ENCODE measurements around the gene TNFSF11. TPM values are rescaled to one million over a fixed set of nuclear protein-coding genes. Genes with fewer than 3 reads are reported as not detected.

Gene TNFSF11
- total RNA-seq, 1 donor from 2014 or later: 0.21 TPM

GRCh38 chr13:42548731-42549551 is 25.0 kb upstream of the TNFSF11 start:
- H3K27ac Mint-ChIP-seq (ENCODE audit: unreplicated experiment): no peak overlapping the region
- H3K4me1 Mint-ChIP-seq (ENCODE audit: unreplicated experiment): peaks cover 16% of the 10 kb centered on the region
- TF ChIP-seq, protein P1, sequence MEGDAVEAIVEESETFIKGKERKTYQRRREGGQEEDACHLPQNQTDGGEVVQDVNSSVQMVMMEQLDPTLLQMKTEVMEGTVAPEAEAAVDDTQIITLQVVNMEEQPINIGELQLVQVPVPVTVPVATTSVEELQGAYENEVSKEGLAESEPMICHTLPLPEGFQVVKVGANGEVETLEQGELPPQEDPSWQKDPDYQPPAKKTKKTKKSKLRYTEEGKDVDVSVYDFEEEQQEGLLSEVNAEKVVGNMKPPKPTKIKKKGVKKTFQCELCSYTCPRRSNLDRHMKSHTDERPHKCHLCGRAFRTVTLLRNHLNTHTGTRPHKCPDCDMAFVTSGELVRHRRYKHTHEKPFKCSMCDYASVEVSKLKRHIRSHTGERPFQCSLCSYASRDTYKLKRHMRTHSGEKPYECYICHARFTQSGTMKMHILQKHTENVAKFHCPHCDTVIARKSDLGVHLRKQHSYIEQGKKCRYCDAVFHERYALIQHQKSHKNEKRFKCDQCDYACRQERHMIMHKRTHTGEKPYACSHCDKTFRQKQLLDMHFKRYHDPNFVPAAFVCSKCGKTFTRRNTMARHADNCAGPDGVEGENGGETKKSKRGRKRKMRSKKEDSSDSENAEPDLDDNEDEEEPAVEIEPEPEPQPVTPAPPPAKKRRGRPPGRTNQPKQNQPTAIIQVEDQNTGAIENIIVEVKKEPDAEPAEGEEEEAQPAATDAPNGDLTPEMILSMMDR (IDR thresholded peaks at IDR 0.05; ENCODE audit: unreplicated experiment): no peak
- no peak overlapping the region for H3K4me3 Mint-ChIP-seq (ENCODE audit: unreplicated experiment)
- DNase-seq (ENCODE audit: low spot score): no peak
- H3K36me3 Mint-ChIP-seq (ENCODE audit: low read depth, unreplicated experiment): no peaks in the 10 kb centered on the region
- H3K27me3 Mint-ChIP-seq (ENCODE audit: unreplicated experiment): no peaks in the 10 kb centered on the region
- no peaks in the 10 kb centered on the region for H3K9me3 Mint-ChIP-seq (ENCODE audit: unreplicated experiment)

DNA sequence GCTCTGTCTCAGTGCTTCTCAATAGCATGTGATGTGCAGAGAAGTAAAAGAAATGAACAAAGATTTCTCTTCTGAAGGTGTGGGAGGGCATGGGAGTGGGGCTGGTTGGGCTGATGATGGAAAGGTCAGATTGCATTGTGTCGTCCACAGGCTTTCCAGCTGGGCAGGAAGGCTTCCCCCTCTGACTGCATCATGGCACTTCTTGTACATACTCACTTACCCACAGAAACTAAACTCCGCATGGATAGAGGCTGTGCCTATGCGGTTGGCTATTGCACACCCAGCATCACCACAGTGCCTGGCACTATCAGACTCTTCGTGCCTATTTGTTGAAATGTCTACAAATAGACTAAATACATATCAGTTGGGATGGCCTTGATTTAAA is 24.4 kb upstream of the TNFSF11 start:
- peaks cover 16% of the 10 kb centered on the region for H3K4me1 Mint-ChIP-seq (ENCODE audit: unreplicated experiment)
- H3K9me3 Mint-ChIP-seq (ENCODE audit: unreplicated experiment): no peaks in the 10 kb centered on the region
- no peak overlapping the region for H3K4me3 Mint-ChIP-seq (ENCODE audit: unreplicated experiment)
- no peaks in the 10 kb centered on the region for H3K27me3 Mint-ChIP-seq (ENCODE audit: unreplicated experiment)
- DNase-seq (ENCODE audit: low spot score): no peak
- TF ChIP-seq, protein P1 (IDR thresholded peaks at IDR 0.05; ENCODE audit: unreplicated experiment): no peak
- no peak overlapping the region for H3K27ac Mint-ChIP-seq (ENCODE audit: unreplicated experiment)
- no peaks in the 10 kb centered on the region for H3K36me3 Mint-ChIP-seq (ENCODE audit: low read depth, unreplicated experiment)

DNA sequence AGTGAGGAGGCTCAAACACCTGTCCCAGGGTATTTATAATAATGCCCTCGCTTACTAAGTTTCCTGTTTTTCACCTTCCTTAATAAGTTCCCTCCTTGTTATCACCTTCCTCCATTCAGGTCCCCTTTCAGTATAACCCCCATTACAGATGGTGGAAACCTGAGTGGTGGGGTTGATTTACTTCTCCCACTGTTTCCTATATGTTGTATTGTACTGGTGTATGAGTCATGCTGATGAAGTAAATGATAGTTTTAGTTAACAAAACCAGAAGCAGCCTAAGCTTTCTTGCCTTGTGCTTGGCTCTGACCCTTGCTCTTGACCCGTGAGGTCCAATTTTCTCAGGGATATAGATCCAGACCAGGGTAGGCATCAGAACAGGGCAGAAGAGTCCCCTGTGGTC is 22.3 kb upstream of the TNFSF11 start:
- no peak for DNase-seq (ENCODE audit: low spot score)
- Mint-ChIP-seq H3K9me3 (ENCODE audit: unreplicated experiment) (no peaks in the 10 kb centered on the region), H3K27me3 (ENCODE audit: unreplicated experiment) (no peaks in the 10 kb centered on the region), H3K36me3 (ENCODE audit: low read depth, unreplicated experiment) (no peaks in the 10 kb centered on the region), H3K4me1 (ENCODE audit: unreplicated experiment) (peaks cover 12% of the 10 kb centered on the region), H3K4me3 (ENCODE audit: unreplicated experiment) (no peak overlapping the region), H3K27ac (ENCODE audit: unreplicated experiment) (no peak overlapping the region)
- TF ChIP-seq, protein P1 (IDR thresholded peaks at IDR 0.05; ENCODE audit: unreplicated experiment): no peak

DNA sequence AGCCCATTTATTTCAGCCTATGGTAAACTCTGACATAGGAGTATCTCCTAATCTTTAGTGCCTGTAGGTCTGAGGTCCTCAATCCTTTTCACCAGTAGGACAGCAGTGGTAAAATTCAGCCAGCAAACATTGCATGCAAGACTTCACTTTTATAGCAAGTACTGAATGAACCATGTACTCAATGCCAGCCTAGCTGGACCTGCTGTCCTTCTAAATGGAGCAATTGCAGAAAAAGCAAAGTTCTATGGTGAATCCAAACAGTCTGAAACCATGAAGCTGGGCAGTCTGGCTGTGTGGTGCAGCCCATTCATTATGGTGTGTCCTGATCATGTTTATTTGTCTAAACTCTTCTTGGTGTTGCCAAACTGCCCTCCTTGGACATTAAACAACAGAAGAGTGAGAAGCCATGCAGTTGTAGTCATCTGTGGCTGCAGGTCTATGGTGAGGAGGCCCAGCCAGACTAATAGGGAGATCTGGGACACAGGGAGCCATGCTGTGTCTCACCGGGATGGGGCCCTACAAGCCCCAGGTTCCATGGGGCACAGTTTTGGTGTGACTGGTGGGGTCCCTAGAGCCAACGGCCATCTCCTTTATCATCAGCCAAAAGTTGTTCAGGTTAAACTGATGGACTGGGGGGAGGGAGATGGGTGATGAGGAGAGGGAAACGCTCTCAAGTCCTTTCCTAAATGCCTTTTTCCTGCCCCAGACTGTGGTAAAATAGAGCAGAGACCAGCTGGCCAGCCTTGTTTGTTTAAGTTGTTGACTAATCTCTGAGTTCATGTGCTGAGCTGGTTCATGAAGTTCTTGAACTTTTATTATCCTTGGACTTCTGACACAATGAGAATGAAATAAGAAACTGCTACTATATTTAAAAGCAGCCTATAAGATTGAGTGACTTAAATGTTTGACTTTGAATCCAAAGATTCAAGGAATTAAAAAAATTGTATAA is 20.6 kb upstream of the TNFSF11 start:
- Mint-ChIP-seq H3K4me1 (ENCODE audit: unreplicated experiment) (peaks cover 12% of the 10 kb centered on the region), H3K4me3 (ENCODE audit: unreplicated experiment) (no peak overlapping the region), H3K9me3 (ENCODE audit: unreplicated experiment) (no peaks in the 10 kb centered on the region), H3K27me3 (ENCODE audit: unreplicated experiment) (no peaks in the 10 kb centered on the region), H3K36me3 (ENCODE audit: low read depth, unreplicated experiment) (no peaks in the 10 kb centered on the region), H3K27ac (ENCODE audit: unreplicated experiment) (no peak overlapping the region)
- no peak for DNase-seq (ENCODE audit: low spot score)
- TF ChIP-seq, protein P1 (IDR thresholded peaks at IDR 0.05; ENCODE audit: unreplicated experiment): no peak

Data from endothelial cell (in vitro differentiated cells).